SJCRH30 (cell line): ENCODE data around the gene RGPD6. TPM values are rescaled to one million over a fixed set of nuclear protein-coding genes. Genes with fewer than 3 reads are reported as not detected.
"Not testable (repeated sequence)": the region's sequence is repeated elsewhere in the genome, so short reads cannot be mapped to it uniquely, and the experiment has no call there.

Experiments used
- DNase-seq, 2 experiments: peaks; one replicate each; pipeline ENCODE4 v3.0.0-alpha.2; 2015 to 2020
- H3K27ac ChIP-seq: fragments of 250-450 bp; sonication (Bioruptor Pico); 2 replicates; pipeline ENCODE4 v1.5.1; 2020; ENCODE audit warnings: mild to moderate bottlenecking, moderate library complexity
- H3K27me3 ChIP-seq: fragments of 250-450 bp; sonication (Bioruptor Pico); 2 replicates; pipeline ENCODE4 v1.5.1; 2020; ENCODE audit warnings: mild to moderate bottlenecking, moderate library complexity
- H3K36me3 ChIP-seq: fragments of 250-450 bp; sonication (Bioruptor Pico); 2 replicates; pipeline ENCODE4 v1.5.1; 2020; ENCODE audit warnings: mild to moderate bottlenecking, moderate library complexity
- H3K4me1 ChIP-seq: fragments of 250-450 bp; sonication (Bioruptor Pico); 2 replicates; pipeline ENCODE4 v1.5.1; 2020; ENCODE audit warnings: mild to moderate bottlenecking, moderate library complexity
- H3K4me3 ChIP-seq: fragments of 250-450 bp; sonication (Bioruptor Pico); 2 replicates; pipeline ENCODE4 v1.5.1; 2020; ENCODE audit warnings: mild to moderate bottlenecking, moderate library complexity
- H3K9me3 ChIP-seq: fragments of 250-450 bp; sonication (Bioruptor Pico); replicated peaks from 2 replicates; pipeline ENCODE4 v1.5.1; 2020; ENCODE audit warnings: mild to moderate bottlenecking, moderate library complexity
- total RNA-seq: library from RNA; depleted of rRNA; stranded (reverse); fragments of >200 nt; shearing (Covaris generic); gene quantifications from 2 replicates; pipeline ENCODE4 v1.2.3, GENCODE V29; 2014; rRNA removed

RGPD6 gene
- total RNA-seq: 32.2 and 34.6 TPM in 2 replicates

DNA sequence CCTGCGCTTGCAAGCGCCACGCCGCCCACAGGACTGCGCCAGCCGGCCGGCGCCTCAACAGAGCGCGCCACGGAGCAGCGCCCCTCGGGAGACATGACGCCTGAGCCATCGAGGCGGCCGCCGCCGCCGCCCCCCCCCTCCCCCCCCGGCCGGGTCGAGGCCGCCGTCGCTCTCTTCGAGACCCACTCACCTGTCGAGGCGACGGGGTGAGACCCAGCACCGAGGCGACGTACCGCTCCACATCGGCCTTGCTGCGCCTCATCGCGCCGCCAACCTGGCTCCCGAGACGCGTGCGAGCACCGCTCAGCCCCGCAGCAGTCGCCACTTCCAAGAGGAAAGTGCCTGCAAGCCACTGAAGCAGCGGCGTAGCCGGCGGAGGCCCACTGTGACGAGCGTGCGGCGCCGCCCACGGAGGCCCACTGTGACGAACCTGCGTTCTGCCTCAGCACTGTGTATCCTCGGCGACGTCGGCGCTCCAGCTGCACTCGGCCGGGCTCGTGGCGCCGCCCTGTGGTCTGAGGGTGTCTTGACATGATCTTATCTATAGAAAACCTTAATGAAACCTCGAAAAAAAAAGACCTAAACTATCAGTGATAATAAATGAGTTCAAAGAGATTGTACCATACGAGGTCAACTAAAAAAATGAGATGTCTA lies at the start of gene RGPD6:
Gene RGPD6, minus strand, starts transcription at position 460 of the 654 bp plus-strand sequence. Its CDS starts 198 bp downstream, at position 262.
- H3K27me3 ChIP-seq, DNase-seq, H3K27ac ChIP-seq, H3K9me3 ChIP-seq, H3K4me1 ChIP-seq, H3K36me3 ChIP-seq: not testable (repeated sequence)
- 0 out of 2 replicates have a peak within 1 kb of the TSS, but pooled peaks have one; percentile 25 for H3K4me3 ChIP-seq

DNA sequence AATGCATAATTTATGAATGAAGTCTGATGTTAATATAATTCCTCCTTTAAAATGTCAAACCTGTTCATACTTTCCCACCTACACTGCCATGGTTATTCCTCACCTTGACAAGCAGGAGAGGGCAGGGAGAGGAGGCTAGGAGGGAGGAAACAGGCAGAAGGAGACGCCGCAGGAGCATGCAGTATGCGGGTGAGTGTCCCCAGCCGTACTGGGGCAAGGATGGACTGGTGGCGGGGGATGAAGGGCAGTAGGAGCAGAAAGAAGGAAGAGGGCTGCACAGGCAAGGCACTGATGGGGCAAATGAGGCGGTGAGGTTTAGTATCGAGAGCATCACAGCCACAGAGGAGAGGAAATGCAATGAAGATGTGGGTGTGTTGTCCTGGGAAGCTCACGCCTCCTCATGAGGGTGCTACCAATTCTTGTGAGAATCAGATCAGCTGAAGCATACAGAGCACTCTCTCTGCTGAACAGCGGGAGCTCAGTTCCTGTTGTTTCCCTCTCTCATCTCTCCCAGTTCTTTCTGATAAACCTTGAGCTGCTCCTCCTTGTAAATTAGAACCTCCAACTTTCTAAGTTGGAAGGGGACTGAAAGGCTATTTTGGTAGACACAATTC lies 42.4 kb upstream of the RGPD6 start:
- not testable (repeated sequence) for H3K27me3 ChIP-seq, H3K36me3 ChIP-seq, DNase-seq, H3K27ac ChIP-seq, H3K4me3 ChIP-seq, H3K4me1 ChIP-seq, H3K9me3 ChIP-seq

DNA sequence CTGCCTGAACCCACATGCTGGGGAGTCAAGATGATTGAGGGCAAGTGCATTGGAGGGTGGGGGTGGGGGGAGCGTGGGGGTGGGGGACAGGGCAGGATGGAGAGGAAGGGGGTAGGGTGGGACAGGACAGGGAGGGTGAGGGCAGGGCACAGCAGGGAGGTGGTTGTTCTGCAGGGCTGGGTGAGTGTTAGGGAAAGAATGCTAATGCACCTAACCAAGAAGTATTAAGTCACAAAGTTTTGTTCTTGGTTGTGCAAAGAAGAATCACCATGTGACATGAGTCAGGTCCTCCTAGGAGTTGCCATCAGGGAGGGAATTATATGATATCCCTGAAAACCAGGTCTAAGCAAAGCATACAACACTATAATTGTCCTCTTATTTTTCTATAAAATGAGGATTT lies 36.9 kb upstream of the RGPD6 start:
- DNase-seq, H3K4me3 ChIP-seq, H3K4me1 ChIP-seq, H3K36me3 ChIP-seq, H3K27ac ChIP-seq, H3K9me3 ChIP-seq, H3K27me3 ChIP-seq: not testable (repeated sequence)

GRCh38 chr2:110610613-110611250 lies 33.7 kb upstream of the RGPD6 start:
- H3K27me3 ChIP-seq, H3K4me3 ChIP-seq, H3K27ac ChIP-seq, H3K36me3 ChIP-seq, H3K4me1 ChIP-seq, H3K9me3 ChIP-seq: not testable (repeated sequence)
- DNase-seq: peak; percentile 1 to 2

DNA sequence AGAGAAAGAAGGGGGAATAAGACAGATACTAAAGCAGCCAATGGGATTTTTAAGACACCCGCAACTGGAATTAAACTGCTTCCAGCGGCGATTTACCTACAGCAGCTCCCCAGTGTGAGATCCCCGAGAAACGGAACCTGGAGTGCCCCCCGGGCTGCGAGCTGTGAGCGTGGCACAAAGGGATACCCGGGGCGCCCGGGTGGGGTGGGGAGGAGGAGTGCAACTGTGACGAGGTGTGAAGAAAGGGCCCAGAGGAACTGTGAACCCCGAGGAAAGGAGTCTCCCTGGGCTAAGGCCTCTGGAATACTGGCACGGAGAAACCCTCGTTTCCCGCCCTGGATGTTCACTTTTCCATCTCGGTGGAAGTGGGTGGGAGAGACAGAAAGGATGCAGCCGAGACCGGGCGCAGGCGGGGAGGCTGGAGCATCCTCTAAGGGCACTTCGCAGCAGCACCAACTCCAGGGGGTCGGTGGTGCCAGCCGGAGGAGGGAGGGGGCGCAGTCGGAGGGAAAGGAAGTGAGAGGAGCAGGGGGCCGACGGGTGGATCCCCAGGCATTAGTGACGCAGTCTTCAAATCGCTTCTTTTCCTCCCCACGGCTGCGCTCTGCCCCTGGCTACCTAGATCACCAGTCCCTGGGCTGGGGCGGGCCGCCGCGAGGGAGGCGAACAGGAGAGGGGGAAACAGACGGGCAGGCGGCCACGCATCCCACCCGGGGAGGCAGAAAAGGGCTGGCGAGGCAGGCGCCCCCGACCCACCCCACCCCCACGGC lies 33.0 kb upstream of the RGPD6 start:
- not testable (repeated sequence) for H3K36me3 ChIP-seq, DNase-seq, H3K4me1 ChIP-seq, H3K4me3 ChIP-seq, H3K27ac ChIP-seq, H3K9me3 ChIP-seq, H3K27me3 ChIP-seq

DNA sequence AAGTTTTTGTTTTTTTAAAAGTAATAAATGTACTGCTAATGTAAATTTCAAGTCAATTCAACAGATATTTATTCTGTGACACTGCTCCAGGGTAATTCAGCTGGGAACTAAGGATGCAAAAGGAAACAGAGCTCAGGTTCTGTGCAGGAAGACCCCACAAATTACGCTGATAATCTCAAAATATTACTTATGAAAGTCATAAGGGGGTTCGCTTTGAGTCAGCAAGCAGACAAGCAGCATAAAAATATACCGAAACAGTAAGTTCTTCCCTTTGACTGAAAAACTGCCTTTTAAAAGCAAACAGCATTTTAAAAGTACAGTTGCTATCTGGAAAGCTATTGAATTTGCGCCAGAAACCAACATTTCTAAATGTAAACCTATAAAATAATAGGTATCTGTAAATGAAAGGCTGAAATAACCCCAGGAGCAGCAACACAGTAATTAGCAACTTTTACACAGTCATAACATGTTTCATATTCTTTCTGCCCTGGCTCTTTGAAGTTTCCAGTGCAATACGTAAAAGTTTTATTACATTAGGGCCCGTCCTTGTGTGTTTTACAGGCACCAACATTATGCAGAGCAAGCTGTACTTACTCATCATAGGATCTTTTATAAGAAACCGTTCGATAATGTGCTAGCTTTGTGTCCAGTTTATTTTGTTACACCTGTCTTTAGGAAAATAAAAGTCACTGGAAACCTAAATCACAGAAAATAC lies 31.9 kb upstream of the RGPD6 start:
- not testable (repeated sequence) for H3K27ac ChIP-seq, H3K27me3 ChIP-seq, H3K4me1 ChIP-seq, DNase-seq, H3K4me3 ChIP-seq, H3K36me3 ChIP-seq, H3K9me3 ChIP-seq

- H3K9me3 ChIP-seq, H3K36me3 ChIP-seq, H3K27ac ChIP-seq, H3K27me3 ChIP-seq, H3K4me1 ChIP-seq, H3K4me3 ChIP-seq: not testable (repeated sequence)
- DNase-seq: peak in 1 of 2 experiments; percentile 2
Measured at GRCh38 chr2:110605057-110605456, 28.0 kb upstream of the RGPD6 start.

- not testable (repeated sequence) for H3K36me3 ChIP-seq, H3K9me3 ChIP-seq, H3K4me1 ChIP-seq, DNase-seq, H3K27ac ChIP-seq, H3K27me3 ChIP-seq, H3K4me3 ChIP-seq
Measured at GRCh38 chr2:110603917-110604591, 27.0 kb upstream of the RGPD6 start.

DNA sequence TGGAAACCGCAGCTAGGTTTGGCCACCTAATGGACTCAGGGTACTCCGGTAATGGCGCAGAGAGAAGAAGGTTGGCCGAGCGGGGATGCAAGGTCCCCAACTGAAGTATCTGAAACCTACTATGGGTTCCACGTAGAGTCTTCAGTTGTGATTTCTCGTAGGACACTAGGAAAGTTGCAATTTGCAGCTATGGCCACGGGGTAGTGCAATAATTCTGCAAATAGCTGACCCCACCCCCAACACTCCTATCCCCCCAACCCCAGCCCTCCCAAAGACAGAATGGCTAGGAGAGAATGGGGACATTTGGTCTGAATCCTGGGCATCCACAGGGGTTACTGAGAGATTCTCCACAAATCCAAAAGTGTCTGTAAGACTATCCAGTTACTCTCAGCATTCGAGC lies 25.1 kb upstream of the RGPD6 start:
- H3K9me3 ChIP-seq, H3K36me3 ChIP-seq, H3K27ac ChIP-seq, H3K4me1 ChIP-seq, H3K4me3 ChIP-seq, DNase-seq, H3K27me3 ChIP-seq: not testable (repeated sequence)

DNA sequence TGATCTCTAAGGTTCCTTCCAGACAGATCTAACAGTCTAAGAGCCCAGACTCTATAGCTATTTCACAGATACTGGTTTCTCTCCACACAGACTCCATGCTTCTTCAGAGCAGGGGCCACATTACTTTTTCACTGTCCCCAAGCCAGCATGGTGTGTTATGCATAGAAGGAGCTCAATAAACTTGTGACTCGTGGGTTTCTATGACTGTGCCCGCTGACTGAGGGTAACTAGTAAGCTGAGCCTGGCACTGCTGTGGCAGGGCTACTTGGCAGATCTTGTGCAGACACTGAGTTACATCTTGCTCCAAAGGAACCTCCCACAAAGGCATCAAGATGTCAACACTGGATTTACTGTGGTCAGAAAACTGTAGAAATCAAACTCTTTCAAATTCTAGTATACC lies 15.0 kb upstream of the RGPD6 start:
- not testable (repeated sequence) for H3K4me1 ChIP-seq, H3K4me3 ChIP-seq, H3K36me3 ChIP-seq

GRCh38 chr2:110589677-110590330 lies 12.8 kb upstream of the RGPD6 start:
- H3K9me3 ChIP-seq, H3K4me3 ChIP-seq, H3K4me1 ChIP-seq, H3K27me3 ChIP-seq, DNase-seq, H3K36me3 ChIP-seq, H3K27ac ChIP-seq: not testable (repeated sequence)

More for the DNA sequence above, 15.0 kb upstream of the RGPD6 start:
- not testable (repeated sequence) for H3K27me3 ChIP-seq, H3K27ac ChIP-seq, H3K9me3 ChIP-seq, DNase-seq

DNA sequence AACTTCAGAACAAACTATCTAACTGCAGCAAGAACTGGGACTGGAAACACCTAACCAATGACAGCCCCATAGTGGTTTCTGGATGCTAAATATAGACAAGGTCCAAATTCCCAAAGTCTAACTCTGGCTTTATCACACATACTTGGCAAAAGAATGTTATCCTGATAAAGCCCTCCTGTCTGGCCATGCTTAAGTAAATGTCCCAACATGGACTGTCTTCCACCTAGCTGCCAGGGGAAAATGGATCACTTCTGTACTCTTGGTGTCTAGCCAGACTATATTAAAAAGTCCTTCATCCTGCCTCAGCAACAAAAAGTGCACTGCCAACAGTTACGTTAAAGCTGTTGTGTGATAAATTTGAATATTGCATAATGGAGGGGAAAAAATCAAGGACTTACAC lies 11.5 kb upstream of the RGPD6 start:
- DNase-seq: not testable (repeated sequence)

GRCh38 chr2:110579216-110579965 lies 2.4 kb upstream of the RGPD6 start:
- not testable (repeated sequence) for H3K4me1 ChIP-seq, H3K27me3 ChIP-seq, H3K27ac ChIP-seq, H3K4me3 ChIP-seq, DNase-seq, H3K36me3 ChIP-seq, H3K9me3 ChIP-seq

More for the DNA sequence above, 11.5 kb upstream of the RGPD6 start:
- H3K4me1 ChIP-seq, H3K36me3 ChIP-seq, H3K27ac ChIP-seq, H3K27me3 ChIP-seq, H3K4me3 ChIP-seq, H3K9me3 ChIP-seq: not testable (repeated sequence)
